ENCODE measurements around the gene NUCKS1. TPM values are rescaled to one million over a fixed set of nuclear protein-coding genes. Genes with fewer than 3 reads are reported as not detected.
A peak's percentile ranks its signal among the peaks of the same experiment; 100 is the strongest.

Gene NUCKS1
- total and polyA plus RNA-seq, 2 of the 13 experiments (the other 11 are each of a cell fraction or from before 2014, with no cell fraction given): 35.5 to 117 TPM

GRCh38 chr1:205756552-205756951 lies 6.6 kb upstream of the NUCKS1 start:
- Histone ChIP-seq H3K4me1 (ENCODE audit: insufficient read depth, low read length) (peaks cover 37% of the 10 kb centered on the region), H3K9ac (ENCODE audit: insufficient read depth, low read depth, low read length) (no peak overlapping the region), H3K27ac (ENCODE audit: extremely low read length, insufficient read depth, low read length) (no peak overlapping the region), H3K4me3 (replicated peaks in 1 of 3; ENCODE audit: insufficient read depth in 1 of 3, low read depth in 2 of 3, low read length in 3 of 3) (no peak overlapping the region), H3K4me2 (ENCODE audit: low read depth, low read length) (no peak overlapping the region), H2AFZ (ENCODE audit: low read length) (no peak overlapping the region), H4K20me1 (ENCODE audit: insufficient read depth, low read length) (no peaks in the 10 kb centered on the region), H3K9me3 (ENCODE audit: low read length) (no peaks in the 10 kb centered on the region), H3K27me3 (ENCODE audit: control insufficient read depth in 1 of 2, insufficient read depth in 2 of 2, low read length in 2 of 2) (no peaks in the 10 kb centered on the region), H3K79me2 (ENCODE audit: insufficient read depth, low read length) (no peaks in the 10 kb centered on the region), H3K36me3 (replicated peaks in 1 of 2; ENCODE audit: control insufficient read depth in 1 of 2, insufficient read depth in 2 of 2, low read length in 2 of 2) (no peaks in the 10 kb centered on the region)
- TF ChIP-seq BRD4 (CRISPR knock-in tag; IDR thresholded peaks at IDR 0.05): no peak
- WGBS (ENCODE audit: low lambda C conversion rate): 59% methylated on average over 3 of the region's 3 CpGs
- CTCF ChIA-PET (ENCODE audit: low intra/inter-chr PET ratio, low total read pairs): no interaction called here
- intact Hi-C loops (cut with micrococcal nuclease; ENCODE audit: unreplicated experiment) (no loop called here), in situ Hi-C loops (cut with HindIII; ENCODE audit: extremely low pct_ligation_motif_present, low pct_unique_long_range_greater_than_20kb) (no loop called here)
- no peak for ATAC-seq
- no peak for FAIRE-seq
- POLR2A ChIA-PET: no interaction called here
- BruUV-seq (replicated peaks): no TSS peak
- DNase-seq (ENCODE audit: low spot score): no peak

- no TSS peak for BruUV-seq (replicated peaks)
- no peak overlapping the region for H3K4me3 ChIP-seq (replicated peaks in 1 of 3; ENCODE audit: insufficient read depth in 1 of 3, low read depth in 2 of 3, low read length in 3 of 3)
- ChIA-PET POLR2A (interaction anchor here (0.6 kb wide), 1 partner anchor 12 kb away, joined by 3 read pairs; no protein-coding TSS in a partner anchor), CTCF (ENCODE audit: low intra/inter-chr PET ratio, low total read pairs) (no interaction called here)
- WGBS (ENCODE audit: low lambda C conversion rate): 55% methylated on average over 5 of the region's 5 CpGs
- H3K79me2 ChIP-seq (ENCODE audit: insufficient read depth, low read length): no peaks in the 10 kb centered on the region
- ATAC-seq (no peak), FAIRE-seq (no peak), DNase-seq (ENCODE audit: low spot score) (no peak)
- H3K9me3 ChIP-seq (ENCODE audit: low read length): no peaks in the 10 kb centered on the region
- no peak overlapping the region for H3K27ac ChIP-seq (ENCODE audit: extremely low read length, insufficient read depth, low read length)
- H4K20me1 ChIP-seq (ENCODE audit: insufficient read depth, low read length): no peaks in the 10 kb centered on the region
- H3K9ac ChIP-seq (ENCODE audit: insufficient read depth, low read depth, low read length): no peak overlapping the region
- no peaks in the 10 kb centered on the region for H3K27me3 ChIP-seq (ENCODE audit: control insufficient read depth in 1 of 2, insufficient read depth in 2 of 2, low read length in 2 of 2)
- no peak for TF ChIP-seq MXD1 (CRISPR knock-in tag; IDR thresholded peaks at IDR 0.05)
- no peak for TF ChIP-seq ATAD3A (CRISPR knock-in tag; IDR thresholded peaks at IDR 0.05)
- TF ChIP-seq MBD4 (IDR thresholded peaks at IDR 0.05; ENCODE audit: borderline replicate concordance, low read length): no peak
- TF ChIP-seq ZNF629 (CRISPR knock-in tag; conservative IDR thresholded peaks at IDR 0.05): peak; percentile 46; the same call in 1 of the 2 replicates
- no peak overlapping the region for H3K4me2 ChIP-seq (ENCODE audit: low read depth, low read length)
- H3K4me1 ChIP-seq (ENCODE audit: insufficient read depth, low read length): peaks cover 47% of the 10 kb centered on the region
- in situ Hi-C loops (cut with HindIII; ENCODE audit: extremely low pct_ligation_motif_present, low pct_unique_long_range_greater_than_20kb): no loop called here
- H3K36me3 ChIP-seq (replicated peaks in 1 of 2; ENCODE audit: control insufficient read depth in 1 of 2, insufficient read depth in 2 of 2, low read length in 2 of 2): no peaks in the 10 kb centered on the region
- H2AFZ ChIP-seq (ENCODE audit: low read length): no peak overlapping the region
- intact Hi-C loops (cut with micrococcal nuclease; ENCODE audit: unreplicated experiment): no loop called here
Observed at GRCh38 chr1:205754857-205755256, 4.9 kb upstream of the NUCKS1 start.

All from HepG2 (cell line).